HepG2 (cell line): ENCODE data around the gene KIF1B. TPM values are rescaled to one million over a fixed set of nuclear protein-coding genes. Genes with fewer than 3 reads are reported as not detected.

ENCODE experiments used
- AKAP8 ChIP-seq: sonication (generic); formaldehyde crosslinking; IDR thresholded peaks from 2 replicates; pipeline ENCODE4 v1.5.1; 2020; ENCODE audit warnings: mild to moderate bottlenecking, missing genetic modification reagents
- CREM ChIP-seq, 2 experiments: sonication (generic) in 1 of 2; formaldehyde crosslinking in 1 of 2; IDR thresholded peaks; 2 replicates each; pipeline versions ENCODE4 v1.4.0 to v1.6.1; 2016 to 2020; ENCODE audit warnings: antibody characterized with exemption in 1 of 2, mild to moderate bottlenecking in 1 of 2, missing genetic modification reagents in 1 of 2
- EP300 ChIP-seq, 3 experiments: sonication (generic) in 1 of 3; formaldehyde crosslinking in 1 of 3; IDR thresholded peaks; 2 replicates each; pipeline versions ENCODE4 v1.5.1 to v1.6.1; 2011 to 2020; ENCODE audit warnings: low read depth in 2 of 3, low read length in 2 of 3, borderline replicate concordance in 1 of 3, improper control_type of control experiment in 1 of 3, mild to moderate bottlenecking in 1 of 3, missing genetic modification reagents in 1 of 3, moderate library complexity in 1 of 3
- FOXC1 ChIP-seq: sonication (generic); formaldehyde crosslinking; IDR thresholded peaks from 2 replicates; pipeline ENCODE4 v1.8.0; 2022; ENCODE audit warnings: mild to moderate bottlenecking, missing genetic modification reagents, borderline replicate concordance
- FOXM1 ChIP-seq: sonication (generic); formaldehyde crosslinking; IDR thresholded peaks from 2 replicates; pipeline ENCODE4 v1.5.0; 2020; ENCODE audit warnings: missing genetic modification reagents
- GATA4 ChIP-seq: sonication (generic); IDR thresholded peaks from 2 replicates; pipeline ENCODE4 v1.6.1; 2016; ENCODE audit warnings: antibody characterized with exemption, low read depth, borderline replicate concordance
- ISX ChIP-seq: sonication (generic); formaldehyde crosslinking; conservative IDR thresholded peaks from 2 replicates; pipeline ENCODE4 v1.5.0; 2020; ENCODE audit warnings: missing genetic modification reagents
- JUNB ChIP-seq: sonication (generic); formaldehyde crosslinking; IDR thresholded peaks from 2 replicates; pipeline ENCODE4 v1.8.0; 2022; ENCODE audit warnings: missing genetic modification reagents, mild to moderate bottlenecking, borderline replicate concordance
- MTF2 ChIP-seq: sonication (generic); formaldehyde crosslinking; IDR thresholded peaks from 2 replicates; pipeline ENCODE4 v1.5.0; 2020; ENCODE audit warnings: missing genetic modification reagents, borderline replicate concordance
- PRMT3 ChIP-seq: sonication (generic); formaldehyde crosslinking; IDR thresholded peaks from 2 replicates; pipeline ENCODE4 v1.8.1; 2022; ENCODE audit warnings: low read depth, mild to moderate bottlenecking, moderate library complexity, missing genetic modification reagents, borderline replicate concordance
- RARG ChIP-seq: sonication (generic); formaldehyde crosslinking; IDR thresholded peaks from 2 replicates; pipeline ENCODE4 v1.4.0; 2020; ENCODE audit warnings: low read depth, mild to moderate bottlenecking, missing genetic modification reagents
- SP5 ChIP-seq: IDR thresholded peaks from 2 replicates; pipeline ENCODE4 v1.6.1; 2016; ENCODE audit warnings: low read depth, borderline replicate concordance
- TRIM24 ChIP-seq: sonication (generic); formaldehyde crosslinking; IDR thresholded peaks from 2 replicates; pipeline ENCODE4 v1.8.0; 2022; ENCODE audit warnings: mild to moderate bottlenecking, missing genetic modification reagents
- ZFP90 ChIP-seq: sonication (generic); formaldehyde crosslinking; IDR thresholded peaks from 2 replicates; pipeline ENCODE4 v1.8.0; 2022; ENCODE audit warnings: missing genetic modification reagents, mild to moderate bottlenecking, inconsistent platforms, borderline replicate concordance
- ZMYM4 ChIP-seq: sonication (generic); formaldehyde crosslinking; IDR thresholded peaks from 2 replicates; pipeline ENCODE4 v1.8.1; 2023; ENCODE audit warnings: mild to moderate bottlenecking, missing genetic modification reagents
- ZNF136 ChIP-seq: sonication (generic); formaldehyde crosslinking; IDR thresholded peaks from 2 replicates; pipeline ENCODE4 v1.8.1; 2022; ENCODE audit warnings: low read depth, mild to moderate bottlenecking, moderate library complexity, missing genetic modification reagents
- ZNF468 ChIP-seq: sonication (generic); formaldehyde crosslinking; IDR thresholded peaks from 2 replicates; pipeline ENCODE4 v1.8.0; 2022; ENCODE audit warnings: mild to moderate bottlenecking, moderate library complexity, missing genetic modification reagents
- ZNF564 ChIP-seq: sonication (generic); formaldehyde crosslinking; IDR thresholded peaks from 2 replicates; pipeline ENCODE4 v1.8.1; 2023; ENCODE audit warnings: mild to moderate bottlenecking, missing genetic modification reagents
- ZNF737 ChIP-seq: sonication (generic); formaldehyde crosslinking; IDR thresholded peaks from 2 replicates; pipeline ENCODE4 v1.5.0; 2020; ENCODE audit warnings: missing genetic modification reagents, mild to moderate bottlenecking, borderline replicate concordance
- ZNF773 ChIP-seq: sonication (generic); formaldehyde crosslinking; IDR thresholded peaks from 2 replicates; pipeline ENCODE4 v1.4.0; 2020; ENCODE audit warnings: missing genetic modification reagents, borderline replicate concordance
- polyA plus RNA-seq, 8 experiments: library from polyadenylated mRNA; depleted of rRNA in 3 of 8; stranded (reverse) in 7 of 8; unstranded in 1 of 8; fragments of >200 nt; fragmentation: Illumina TruSeq in 4 of 8; extraction: Trizol in 4 of 8; gene quantifications; 2 replicates each; pipeline versions ENCODE4 v1.2.1 to v1.2.3, GENCODE V29; 2011 to 2016; ENCODE audit warnings: low read depth in 4 of 8, missing spikeins in 1 of 8, mixed read lengths in 1 of 8; ENCODE audit not compliant: insufficient read depth in 1 of 8
- total RNA-seq, 5 experiments: library from RNA; depleted of rRNA; stranded (reverse); fragments of >200 nt; fragmentation: Illumina TruSeq; extraction: Trizol; gene quantifications; 2 replicates each; pipeline ENCODE4 v1.2.3, GENCODE V29; 2016; ENCODE audit warnings: low read depth in 1 of 5
- TF ChIP-seq, protein P1 (sequence below): sonication (generic); formaldehyde crosslinking; IDR thresholded peaks from 2 replicates; pipeline ENCODE4 v1.4.0; 2020; ENCODE audit warnings: missing genetic modification reagents, borderline replicate concordance
- TF ChIP-seq, protein P2 (sequence below): IDR thresholded peaks from 2 replicates; pipeline ENCODE4 v1.6.1; 2018; ENCODE audit warnings: missing genetic modification reagents, mild to moderate bottlenecking, missing compliant biosample characterization
- TF ChIP-seq, protein P3 (sequence below): IDR thresholded peaks from 2 replicates; pipeline ENCODE4 v1.6.1; 2016; ENCODE audit warnings: low read depth

The KIF1B gene
- total and polyA plus RNA-seq, 2 of the 13 experiments (the other 11 are each of a cell fraction or from before 2014, with no cell fraction given), result 26.7 to 32.5 TPM

DNA sequence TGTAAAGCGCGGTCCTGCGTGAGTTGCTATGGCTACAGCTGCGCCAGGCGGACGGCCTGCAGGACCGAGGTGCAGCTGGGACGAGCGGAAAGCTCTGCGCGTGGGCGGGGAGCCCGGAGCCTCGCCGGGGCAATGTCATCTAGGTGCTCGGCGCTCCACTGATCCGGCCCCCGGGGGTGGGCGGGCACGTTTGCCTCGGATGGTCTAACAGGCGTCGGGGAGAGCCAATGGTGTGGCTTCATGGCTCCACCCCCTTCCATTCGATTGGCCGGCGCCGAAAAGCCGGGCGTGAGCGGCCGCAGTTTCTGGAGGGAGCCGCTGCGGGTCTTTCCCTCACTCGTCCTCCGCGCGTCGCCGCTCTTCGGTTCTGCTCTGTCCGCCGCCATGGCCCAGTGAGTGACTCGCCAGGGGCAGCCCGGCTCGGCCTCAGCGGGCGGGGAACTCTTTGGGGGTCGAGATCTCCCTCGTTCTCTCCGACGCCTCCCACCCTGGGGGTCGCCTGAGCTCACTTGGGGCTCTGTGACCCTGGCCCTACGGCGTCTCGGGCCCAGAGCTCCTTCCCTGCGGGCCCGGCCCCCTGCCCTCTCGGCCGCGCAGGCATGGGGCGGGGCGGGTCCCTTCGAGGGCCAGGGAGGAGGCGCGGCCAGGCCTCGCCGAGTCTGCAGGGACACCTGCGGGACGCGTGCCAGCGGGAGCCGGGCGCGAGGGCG is 188.5 kb downstream of the KIF1B start, which contains the start of gene PGD (continued):
- TF ChIP-seq FOXC1 (CRISPR knock-in tag), result peak; percentile 77; the same call in 1 of the 2 replicates
- TF ChIP-seq RARG (CRISPR knock-in tag), result 0 out of 2 replicates have a peak, but pooled peaks have one; percentile 39
- TF ChIP-seq ZFP90, result peak; percentile 87
- no peak; the same call in 1 of the 2 replicates for TF ChIP-seq PRMT3 (CRISPR knock-in tag)
- peak in 1 of 2 experiments; percentile 46; a peak in 1 of 4 replicates for TF ChIP-seq EP300 (IDR thresholded peaks at IDR 0.05; ENCODE audit: low read depth in 2 of 2, low read length in 2 of 2)
- TF ChIP-seq EP300 (CRISPR knock-in tag; IDR thresholded peaks at IDR 0.05; ENCODE audit: borderline replicate concordance), result no peak
- peak; percentile 83; the same call in 1 of the 2 replicates for TF ChIP-seq ZNF773 (CRISPR knock-in tag)
- peak; percentile 57; the same call in 1 of the 2 replicates for TF ChIP-seq ZMYM4 (CRISPR knock-in tag)
- TF ChIP-seq ISX, result no peak; the same call in 1 of the 2 replicates
- TF ChIP-seq CREM (IDR thresholded peaks at IDR 0.05), result 0 out of 2 replicates have a peak, but pooled peaks have one; percentile 56
- TF ChIP-seq CREM (CRISPR knock-in tag; IDR thresholded peaks at IDR 0.05), result no peak
- TF ChIP-seq TRIM24 (CRISPR knock-in tag), result no peak
- peak; percentile 88; the same call in 1 of the 2 replicates for TF ChIP-seq MTF2
- peak; percentile 70; the same call in 1 of the 2 replicates for TF ChIP-seq AKAP8 (CRISPR knock-in tag)
- TF ChIP-seq SP5 (CRISPR knock-in tag), result peak; percentile 62
- no peak for TF ChIP-seq JUNB (CRISPR knock-in tag)
- TF ChIP-seq, protein P1, sequence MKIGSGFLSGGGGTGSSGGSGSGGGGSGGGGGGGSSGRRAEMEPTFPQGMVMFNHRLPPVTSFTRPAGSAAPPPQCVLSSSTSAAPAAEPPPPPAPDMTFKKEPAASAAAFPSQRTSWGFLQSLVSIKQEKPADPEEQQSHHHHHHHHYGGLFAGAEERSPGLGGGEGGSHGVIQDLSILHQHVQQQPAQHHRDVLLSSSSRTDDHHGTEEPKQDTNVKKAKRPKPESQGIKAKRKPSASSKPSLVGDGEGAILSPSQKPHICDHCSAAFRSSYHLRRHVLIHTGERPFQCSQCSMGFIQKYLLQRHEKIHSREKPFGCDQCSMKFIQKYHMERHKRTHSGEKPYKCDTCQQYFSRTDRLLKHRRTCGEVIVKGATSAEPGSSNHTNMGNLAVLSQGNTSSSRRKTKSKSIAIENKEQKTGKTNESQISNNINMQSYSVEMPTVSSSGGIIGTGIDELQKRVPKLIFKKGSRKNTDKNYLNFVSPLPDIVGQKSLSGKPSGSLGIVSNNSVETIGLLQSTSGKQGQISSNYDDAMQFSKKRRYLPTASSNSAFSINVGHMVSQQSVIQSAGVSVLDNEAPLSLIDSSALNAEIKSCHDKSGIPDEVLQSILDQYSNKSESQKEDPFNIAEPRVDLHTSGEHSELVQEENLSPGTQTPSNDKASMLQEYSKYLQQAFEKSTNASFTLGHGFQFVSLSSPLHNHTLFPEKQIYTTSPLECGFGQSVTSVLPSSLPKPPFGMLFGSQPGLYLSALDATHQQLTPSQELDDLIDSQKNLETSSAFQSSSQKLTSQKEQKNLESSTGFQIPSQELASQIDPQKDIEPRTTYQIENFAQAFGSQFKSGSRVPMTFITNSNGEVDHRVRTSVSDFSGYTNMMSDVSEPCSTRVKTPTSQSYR (CRISPR knock-in tag), result peak; percentile 36
- TF ChIP-seq ZNF564, result 0 out of 2 replicates have a peak, but pooled peaks have one; percentile 63
- TF ChIP-seq, protein P2, sequence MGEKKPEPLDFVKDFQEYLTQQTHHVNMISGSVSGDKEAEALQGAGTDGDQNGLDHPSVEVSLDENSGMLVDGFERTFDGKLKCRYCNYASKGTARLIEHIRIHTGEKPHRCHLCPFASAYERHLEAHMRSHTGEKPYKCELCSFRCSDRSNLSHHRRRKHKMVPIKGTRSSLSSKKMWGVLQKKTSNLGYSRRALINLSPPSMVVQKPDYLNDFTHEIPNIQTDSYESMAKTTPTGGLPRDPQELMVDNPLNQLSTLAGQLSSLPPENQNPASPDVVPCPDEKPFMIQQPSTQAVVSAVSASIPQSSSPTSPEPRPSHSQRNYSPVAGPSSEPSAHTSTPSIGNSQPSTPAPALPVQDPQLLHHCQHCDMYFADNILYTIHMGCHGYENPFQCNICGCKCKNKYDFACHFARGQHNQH (CRISPR knock-in tag), result peak; percentile 72
- TF ChIP-seq FOXM1 (CRISPR knock-in tag), result peak; percentile 60; the same call in 1 of the 2 replicates
- TF ChIP-seq GATA4, result no peak; the same call in none of the 2 replicates
- 0 out of 2 replicates have a peak, but pooled peaks have one; percentile 29 for TF ChIP-seq ZNF136 (CRISPR knock-in tag)
- no peak for TF ChIP-seq ZNF468 (CRISPR knock-in tag)
- TF ChIP-seq, protein P3, sequence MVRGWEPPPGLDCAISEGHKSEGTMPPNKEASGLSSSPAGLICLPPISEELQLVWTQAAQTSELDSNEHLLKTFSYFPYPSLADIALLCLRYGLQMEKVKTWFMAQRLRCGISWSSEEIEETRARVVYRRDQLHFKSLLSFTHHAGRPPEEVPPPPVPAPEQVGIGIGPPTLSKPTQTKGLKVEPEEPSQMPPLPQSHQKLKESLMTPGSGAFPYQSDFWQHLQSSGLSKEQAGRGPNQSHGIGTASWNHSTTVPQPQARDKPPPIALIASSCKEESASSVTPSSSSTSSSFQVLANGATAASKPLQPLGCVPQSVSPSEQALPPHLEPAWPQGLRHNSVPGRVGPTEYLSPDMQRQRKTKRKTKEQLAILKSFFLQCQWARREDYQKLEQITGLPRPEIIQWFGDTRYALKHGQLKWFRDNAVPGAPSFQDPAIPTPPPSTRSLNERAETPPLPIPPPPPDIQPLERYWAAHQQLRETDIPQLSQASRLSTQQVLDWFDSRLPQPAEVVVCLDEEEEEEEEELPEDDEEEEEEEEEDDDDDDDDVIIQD (CRISPR knock-in tag), result peak; percentile 34; the same call in 1 of the 2 replicates
- no peak for TF ChIP-seq ZNF737 (CRISPR knock-in tag)
